NCI-H510A treated with DMSO at 0.1 percent for 48 hours (cell line): ENCODE results near the gene RPS2.
"Not testable (repeated sequence)": the region's sequence is repeated elsewhere in the genome, so short reads cannot be mapped to it uniquely, and the experiment has no call there.

ENCODE experiments used
- DNase-seq: peaks from one replicate; lab custom pipeline; 2025; lab: John Stamatoyannopoulos, UW

RPS2 gene

DNA sequence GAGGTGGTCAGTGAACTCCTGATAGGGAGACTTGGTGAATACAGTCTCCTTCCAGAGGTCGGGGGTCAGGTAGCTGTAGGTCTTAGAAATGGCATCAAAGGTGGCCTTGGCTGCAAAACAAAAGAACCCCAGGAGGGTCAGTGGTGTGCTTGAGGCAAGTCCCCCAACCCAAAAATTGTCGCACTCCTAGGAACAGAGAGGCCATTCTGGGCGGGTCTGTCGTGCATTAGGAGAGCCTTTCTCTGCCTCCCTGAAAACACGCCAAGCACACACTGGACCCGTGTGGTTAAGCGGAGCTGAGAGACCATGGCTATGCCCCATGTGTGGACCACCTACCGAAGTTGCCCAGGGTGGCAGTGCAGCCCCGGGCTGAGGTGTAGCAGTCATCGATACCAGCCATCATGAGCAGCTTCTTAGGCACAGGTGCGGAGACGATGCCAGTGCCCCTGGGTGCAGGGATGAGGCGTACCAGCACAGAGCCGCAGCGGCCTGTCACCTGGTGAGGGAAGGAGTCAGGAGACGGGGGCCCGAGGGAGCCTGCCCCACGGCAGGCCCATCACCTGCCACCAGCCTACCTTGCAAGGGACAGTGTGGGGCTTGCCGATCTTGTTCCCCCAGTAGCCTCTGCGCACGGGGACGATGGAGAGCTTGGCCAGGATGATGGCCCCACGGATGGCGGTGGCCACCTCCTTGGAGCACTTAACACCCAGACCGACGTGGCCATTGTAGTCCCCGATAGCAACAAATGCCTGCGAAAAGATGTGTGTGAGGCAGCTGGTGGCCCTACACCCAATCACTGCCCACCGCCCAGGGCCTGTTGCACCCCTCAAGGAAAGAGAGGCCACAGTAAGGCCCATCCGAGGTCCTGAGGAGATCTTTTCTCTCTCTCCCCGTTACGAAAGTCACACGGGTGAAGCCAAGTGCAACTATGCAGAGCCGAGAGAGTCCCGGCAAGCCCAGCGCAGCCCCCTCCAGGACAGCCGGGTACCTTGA is 2.2 kb downstream of the RPS2 start:
- DNase-seq, result not testable (repeated sequence)

DNA sequence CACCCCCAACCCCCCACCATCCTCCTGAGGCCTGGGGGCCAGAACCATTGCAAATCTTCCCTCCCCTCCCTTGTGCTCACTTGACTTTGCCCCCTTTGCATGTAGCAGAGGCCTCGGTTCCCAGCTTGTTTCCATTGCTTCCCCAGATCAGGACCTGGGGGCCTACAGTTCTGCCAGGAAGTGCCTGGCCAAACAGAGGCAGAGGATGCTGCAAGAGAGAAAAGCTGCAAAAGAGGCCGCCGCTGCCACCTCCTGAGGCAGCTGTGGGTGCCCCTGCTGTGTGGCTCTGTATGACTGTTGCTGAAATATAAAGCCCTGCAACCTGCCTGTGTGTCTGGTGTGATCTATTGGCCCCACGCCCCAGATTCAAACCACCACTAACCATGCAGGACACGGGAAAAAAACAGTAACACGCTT is 3.0 kb downstream of the RPS2 start:
- DNase-seq, result no peak

DNA sequence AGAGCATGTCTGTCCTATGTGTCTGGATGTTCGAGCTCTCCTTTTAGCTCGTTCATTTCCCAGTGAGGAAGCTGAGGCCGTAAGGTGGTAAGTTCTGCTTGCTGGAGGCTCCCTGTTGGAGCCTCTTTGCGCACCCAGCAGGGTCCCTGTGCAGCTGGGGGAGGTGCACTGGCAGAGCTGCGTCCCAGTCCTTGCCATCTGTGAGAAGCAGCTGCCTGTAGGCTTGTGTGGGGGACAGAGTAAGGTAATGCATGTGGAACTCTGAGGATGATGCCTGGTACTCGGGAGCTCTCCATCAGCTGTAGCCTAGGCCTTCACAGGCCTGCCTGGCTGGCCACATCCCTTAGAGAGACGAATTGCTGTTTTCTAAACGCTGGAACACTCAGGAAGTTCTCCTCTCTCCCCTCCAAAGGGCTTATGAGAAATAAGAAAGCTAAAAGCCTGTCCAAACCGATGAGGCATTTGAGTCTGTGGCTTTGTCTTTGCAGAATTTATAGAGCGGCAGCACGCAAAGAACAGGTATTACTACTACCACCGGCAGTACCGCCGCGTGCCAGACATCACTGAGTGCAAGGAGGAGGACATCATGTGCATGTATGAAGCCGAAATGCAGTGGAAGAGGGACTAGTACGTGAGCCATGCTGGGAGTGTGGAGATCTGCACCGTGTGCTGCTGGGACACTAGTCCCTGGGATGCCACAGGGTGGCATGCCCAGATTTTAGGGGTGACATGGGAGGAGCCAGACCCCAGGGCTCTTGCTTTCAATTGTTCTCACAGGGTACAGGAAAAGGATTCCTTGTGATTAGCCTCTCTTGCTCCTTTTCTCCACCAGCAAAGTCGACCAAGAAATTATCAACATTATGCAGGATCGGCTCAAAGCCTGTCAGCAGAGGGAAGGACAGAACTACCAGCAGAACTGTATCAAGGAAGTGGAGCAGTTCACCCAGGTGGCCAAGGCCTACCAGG is 3.7 kb downstream of the RPS2 start:
- DNase-seq, result peak; percentile 31

DNA sequence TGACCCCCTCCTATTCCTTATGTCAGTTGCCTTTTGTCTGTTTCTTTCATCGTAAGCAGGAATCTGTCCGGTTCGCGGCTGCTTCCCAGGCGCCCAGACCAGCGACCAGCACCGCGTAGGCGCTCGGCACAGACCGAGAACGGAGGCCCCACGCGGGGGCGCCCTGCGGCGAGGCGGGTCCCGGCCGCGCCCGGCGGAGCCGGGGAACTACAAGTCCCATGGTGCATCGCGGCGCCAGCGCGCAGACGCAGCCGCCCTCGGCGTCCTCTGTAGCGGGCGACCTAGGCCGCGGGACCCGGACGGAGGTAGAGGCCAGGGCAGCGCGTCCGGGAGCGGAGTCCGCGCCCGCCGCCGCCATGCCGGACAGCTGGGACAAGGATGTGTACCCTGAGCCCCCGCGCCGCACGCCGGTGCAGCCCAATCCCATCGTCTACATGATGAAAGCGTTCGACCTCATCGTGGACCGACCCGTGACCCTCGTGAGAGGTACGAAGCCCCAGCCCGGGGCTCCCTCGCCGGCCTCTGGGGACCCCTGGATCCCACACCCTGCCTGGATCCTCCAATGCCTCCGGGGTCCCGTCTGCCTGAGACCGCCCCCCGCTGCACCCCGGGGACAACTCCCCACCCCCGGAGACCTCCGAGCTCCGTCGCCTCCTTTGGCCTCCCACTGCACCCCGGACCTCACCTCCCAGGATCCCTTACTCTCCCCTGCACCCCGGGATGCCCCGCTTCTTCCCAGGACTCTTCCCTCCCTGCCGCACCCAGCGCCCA is 5.2 kb downstream of the RPS2 start, which contains the start of gene NDUFB10:
TSS of gene NDUFB10 (plus strand) at position 270 of the 771 bp plus-strand sequence. CDS start at position 357, 87 bp downstream.
- DNase-seq, result peak; percentile 69

DNA sequence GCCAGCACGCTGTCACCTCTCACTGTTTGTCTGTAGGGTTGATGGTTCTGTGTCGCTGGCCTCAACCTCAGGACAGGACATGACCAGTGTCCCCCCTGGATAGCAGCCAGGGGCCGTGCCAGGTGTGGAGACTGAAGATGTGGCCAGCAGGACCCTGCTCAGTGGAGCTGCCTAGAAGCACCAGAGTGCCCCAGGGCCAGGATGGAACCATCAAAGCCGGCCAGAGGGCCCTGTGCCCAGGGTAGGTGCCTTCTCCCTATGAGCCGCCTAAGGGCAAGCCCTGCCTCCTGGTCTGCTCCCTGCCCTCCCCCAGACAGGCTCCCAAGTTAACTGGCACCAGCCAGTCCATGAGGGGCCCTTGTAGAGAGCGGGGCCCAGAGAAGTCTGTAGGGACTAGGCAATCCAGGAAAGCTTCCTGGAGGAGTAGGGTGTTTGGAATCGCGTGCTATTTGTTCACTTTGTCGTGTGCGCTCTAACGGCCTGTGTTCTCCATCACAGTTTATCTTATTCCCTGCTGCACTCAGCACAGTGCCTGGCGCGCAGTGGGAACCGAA is 5.8 kb downstream of the RPS2 start:
- DNase-seq, result no peak

DNA sequence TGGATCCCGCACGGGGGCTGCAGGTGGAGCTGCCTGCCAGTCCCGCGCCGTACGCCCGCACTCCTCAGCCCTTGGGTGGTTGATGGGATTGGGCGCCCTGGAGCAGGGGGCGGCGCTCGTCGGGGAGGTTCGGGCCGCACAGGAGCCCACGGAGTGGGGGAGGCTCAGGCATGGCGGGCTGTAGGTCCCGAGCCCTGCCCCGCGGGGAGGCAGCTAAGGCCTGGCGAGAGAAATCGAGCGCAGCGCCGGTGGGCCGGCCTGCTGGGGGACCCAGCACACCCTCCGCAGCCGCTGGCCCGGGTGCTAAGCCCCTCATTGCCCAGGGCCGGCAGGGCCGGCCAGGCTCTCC is 6.5 kb downstream of the RPS2 start:
- not testable (repeated sequence) for DNase-seq

DNA sequence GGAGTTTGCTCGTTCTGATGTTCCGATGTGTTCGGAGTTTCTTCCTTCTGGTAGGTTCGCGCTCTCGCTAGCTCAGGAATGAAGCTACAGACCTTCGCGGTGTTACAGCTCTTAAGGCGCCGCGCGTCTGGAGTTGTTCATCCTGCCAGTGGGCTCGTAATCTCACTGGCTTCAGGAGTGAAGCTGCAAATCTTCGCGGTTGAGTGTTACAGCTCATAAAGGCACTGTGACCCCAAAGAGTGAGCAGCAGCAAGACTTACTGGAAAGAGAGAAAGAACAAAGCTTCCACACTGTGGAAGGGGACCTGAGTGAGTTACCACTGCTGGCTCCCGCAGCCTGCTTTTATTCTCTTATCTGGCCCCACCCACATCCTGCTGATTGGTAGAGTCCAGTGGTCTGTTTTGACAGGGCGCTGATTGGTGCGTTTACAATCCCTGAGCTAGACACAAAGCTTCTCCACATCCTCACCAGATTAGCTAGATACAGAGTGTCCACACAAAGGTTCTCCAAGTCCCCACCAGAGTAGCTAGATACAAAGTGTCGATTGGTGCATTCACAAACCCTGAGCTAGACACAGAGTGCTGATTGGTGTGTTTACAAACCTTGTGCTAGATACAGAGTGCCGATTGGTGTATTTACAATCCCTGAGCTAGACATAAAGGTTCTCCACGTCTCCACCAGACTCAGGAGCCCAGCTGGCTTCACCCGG is 7.0 kb downstream of the RPS2 start:
- not testable (repeated sequence) for DNase-seq

DNA sequence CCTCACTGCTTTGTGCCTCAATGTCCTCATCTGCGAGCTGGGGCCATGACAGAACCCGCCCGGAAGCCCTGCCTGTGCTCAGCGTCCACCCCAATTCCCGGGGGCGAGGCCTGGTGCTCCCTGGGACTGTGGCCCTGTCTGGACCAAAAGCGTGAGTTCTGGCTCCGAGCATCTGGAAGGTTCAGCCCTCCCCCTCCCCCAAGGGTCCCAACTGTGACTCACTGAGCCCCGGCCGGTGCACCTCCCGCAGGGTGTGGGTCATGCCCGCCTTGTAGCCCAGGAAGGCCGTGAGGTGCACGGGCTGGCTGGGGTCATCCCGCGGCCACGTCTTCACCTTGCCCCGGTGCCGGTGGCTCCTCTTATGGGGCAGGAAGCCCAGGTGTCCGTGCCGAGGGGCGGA is 10.9 kb downstream of the RPS2 start:
- DNase-seq, result no peak

DNA sequence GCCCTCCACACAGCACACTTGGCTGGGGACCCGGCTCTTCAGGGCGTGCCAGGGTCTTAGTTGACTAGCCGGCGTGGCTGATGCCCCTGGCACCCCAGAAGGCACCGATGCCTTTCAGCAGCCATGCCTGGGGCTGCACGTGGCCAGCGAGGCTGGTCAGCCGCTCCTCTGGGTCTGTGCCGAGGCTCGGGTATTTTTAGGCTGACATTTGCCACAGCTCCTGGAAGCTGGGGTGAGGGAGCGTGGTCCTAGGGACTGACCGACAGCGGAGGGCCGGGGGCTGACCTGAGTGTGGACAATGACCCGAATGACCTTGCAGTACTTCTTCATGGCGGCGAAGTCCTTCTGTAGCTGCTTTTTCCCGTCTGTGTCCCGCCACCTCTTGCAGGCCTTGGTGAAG is 14.1 kb downstream of the RPS2 start:
- DNase-seq, result no peak

DNA sequence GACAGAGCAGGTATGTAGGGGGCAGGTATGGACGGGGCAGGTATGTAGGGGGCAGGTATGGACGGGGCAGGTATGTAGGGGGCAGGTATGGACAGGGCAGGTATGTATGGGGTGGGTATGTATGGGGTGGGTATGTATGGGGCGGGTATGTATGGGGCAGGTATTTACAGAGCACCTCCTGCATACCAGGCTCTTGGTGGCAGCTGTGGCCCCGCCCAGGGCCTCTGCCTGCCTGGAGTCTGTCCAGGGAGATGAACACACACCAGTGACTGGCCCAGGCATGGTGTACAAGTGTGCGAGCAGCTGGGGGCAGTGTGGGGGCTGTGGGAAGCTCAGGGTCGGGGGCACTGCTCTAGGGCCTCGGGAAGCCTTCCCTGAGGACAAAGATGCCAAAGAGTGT is 14.6 kb downstream of the RPS2 start:
- no peak for DNase-seq

DNA sequence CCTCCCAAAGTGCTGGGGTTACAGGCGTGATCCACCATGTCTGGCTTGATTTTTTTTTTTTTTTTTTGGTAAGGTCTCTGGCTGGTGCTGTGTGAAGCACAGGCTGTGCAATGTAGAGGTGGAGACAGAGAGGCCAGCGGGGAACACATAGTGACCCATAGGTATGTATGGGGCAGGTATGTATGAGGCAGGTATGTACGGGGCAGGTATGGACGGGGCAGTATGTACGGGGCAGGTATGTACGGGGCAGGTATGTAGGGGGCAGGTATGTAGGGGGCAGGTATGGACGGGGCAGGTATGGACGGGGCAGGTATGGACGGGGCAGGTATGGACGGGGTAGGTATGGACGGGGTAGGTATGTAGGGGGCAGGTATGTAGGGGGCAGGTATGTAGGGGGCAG is 15.1 kb downstream of the RPS2 start:
- no peak for DNase-seq

DNA sequence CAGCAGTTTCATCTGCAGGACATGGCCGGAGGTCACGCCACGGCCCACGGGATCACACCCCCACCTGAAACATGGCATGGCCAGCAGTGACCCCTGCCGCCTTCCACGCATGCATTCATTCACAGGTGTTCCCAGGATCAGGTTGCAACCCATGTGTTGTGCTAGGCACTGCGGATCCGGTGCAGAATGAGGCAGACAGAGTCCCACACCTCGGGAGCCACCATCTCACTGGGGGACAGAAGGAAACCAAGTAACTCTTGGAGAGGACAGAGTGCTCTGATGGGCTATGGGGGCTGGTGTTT is 17.3 kb downstream of the RPS2 start:
- no peak for DNase-seq

DNA sequence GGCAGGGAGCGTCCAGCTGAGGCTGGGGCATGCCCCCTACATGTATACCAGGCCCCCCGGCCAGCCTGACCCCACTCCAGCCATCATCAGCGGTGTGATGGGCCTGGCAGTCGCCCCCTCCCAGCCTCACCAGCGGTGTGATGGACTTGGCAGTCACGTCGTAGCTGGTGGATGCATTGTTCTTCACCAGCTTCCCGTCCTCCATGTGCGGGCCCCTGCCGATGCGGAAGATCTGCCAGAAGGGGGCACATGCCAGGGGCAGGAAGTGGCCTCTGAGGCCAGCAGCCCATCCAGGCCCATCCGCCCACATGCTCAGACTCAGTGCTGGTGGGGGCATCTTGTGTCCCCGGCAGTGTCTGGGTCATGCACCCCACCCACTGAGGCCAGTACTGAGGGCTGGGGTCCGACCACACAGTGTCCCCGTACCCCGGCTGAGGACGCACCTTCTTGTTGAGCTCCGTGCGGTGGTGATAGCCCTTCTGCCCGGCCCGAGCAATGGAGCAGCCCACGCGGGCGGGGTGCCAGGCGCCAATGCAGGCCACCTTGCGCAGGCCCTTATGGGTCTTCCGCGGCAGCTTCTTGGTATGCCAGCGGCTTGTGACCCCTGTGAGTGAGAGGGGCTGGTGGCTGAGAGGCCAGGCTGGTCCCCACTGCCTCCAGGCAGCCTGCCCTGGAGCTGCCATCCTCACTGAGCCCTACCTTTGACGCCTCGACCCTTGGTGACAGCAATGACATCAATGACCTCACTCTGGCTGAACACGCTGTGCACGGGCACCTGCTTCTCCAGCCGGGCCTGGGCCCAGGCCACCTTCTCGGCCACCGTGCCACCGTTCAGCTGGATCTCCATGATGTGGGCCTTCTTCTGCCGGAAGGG is 17.9 kb downstream of the RPS2 start:
- DNase-seq, result no peak

DNA sequence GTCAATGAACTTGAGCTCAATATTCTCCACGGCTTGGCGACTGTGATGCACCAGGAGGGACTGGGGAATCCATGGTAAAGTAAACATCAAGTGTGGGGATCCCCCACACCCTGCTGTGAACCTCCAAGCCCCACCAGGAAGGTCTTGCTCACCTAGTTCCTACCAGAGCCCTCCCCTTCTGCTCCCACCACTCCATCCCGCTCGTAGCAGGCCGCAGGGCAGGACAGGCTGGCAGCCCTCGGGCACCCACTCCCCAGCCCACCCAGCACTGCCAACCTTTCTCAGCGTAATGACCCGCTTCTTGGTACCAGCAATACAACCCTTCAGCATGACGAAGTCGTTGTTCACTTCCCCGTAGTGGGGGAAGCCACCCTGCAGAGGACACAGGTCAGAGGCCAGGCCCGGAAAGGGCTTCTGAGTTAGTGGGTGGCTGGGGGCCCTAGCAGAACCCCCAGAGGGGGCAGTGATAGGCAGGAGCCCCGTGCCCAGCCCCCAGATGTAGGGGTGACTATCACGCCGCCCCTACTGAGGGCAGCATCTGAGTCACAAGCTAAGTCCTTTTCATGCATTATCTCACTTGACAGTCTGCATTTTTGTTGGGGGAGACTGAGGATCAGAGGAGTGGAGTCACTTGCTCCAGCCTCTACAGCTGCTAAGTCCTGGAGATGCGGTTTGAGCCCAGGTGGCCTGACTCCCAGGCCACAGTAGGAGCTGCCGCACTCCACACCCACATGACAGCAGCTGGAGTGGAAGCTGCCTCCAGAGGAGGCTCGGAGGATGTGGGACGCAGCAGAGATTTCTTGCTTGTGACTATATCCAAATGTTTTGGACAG is 18.9 kb downstream of the RPS2 start:
- no peak for DNase-seq

DNA sequence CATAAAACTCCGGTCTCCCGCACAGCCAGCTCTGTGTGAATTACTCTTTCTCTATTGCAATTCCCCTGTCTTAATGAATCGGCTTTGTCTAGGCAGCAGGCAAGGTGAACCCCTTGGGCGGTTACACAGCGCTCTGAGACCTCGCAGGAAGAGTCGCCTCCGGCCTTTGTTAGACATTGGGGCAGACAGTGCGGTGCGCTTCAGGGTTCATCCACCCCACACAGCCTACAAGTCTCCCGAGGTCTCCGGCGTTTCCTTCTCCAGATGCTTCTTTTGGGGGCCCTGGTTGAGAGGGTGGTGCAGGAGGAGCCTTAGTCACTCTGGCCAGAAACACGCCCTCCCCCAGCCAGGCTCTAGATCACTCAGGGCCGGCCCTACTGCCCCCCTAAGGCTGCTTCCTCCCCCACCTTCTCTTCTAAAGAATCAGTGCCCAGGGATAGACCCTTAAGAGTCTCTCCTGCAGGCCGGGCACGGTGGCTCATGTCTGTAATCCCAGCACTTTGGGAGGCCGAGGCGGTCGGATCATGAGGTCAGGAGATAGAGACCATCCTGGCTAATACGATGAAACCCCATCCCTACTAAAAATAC is 19.9 kb downstream of the RPS2 start:
- no peak for DNase-seq

DNA sequence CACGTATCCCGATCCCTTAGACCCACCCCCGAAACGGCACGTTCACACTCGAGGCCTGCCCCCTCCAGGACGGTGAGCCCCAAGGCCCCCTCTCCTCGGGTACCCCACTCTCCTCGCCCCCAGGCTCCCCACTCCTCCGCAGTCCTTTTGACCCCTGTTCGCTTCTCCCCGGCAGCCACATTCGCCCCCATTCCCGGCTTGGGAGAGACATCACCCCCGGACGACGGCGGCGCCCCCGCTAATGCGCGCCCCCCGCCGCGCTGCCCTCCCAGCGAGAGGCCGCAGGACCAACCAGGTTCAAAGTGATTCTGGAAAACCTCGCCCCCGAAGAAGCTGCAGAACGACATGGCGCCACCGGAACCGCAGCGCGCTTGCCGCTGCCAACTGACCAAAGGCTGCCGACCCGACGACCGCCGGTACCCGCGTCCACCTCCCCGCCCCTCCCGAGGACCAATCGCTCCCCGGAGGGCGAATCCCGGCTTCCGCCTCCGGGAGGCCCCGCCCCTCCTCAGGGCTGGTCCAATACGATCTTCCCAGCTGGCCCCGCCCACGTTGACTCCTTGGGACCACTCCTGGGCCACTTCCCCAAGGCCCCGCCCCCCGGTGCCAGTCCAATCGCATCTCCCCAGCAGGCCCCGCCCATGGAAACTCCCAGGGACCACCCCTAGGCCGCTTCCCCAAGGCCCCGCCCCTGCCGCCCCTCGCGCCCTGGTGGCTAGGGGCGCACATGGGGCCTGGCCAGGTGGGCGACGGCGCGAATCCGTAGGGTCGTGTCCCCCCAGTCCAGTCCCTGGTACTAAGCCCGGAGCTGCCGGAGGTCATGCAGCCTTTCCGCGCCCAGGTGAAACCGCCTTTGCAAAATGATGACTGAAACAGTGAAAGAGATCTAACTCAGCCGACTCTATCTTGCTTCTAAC is 21.6 kb downstream of the RPS2 start, which contains the start of gene MSRB1:
TSS of gene MSRB1 (minus strand) at position 390 of the 917 bp plus-strand sequence. CDS start at position 347, 43 bp downstream.
- DNase-seq, result peak; percentile 91

DNA sequence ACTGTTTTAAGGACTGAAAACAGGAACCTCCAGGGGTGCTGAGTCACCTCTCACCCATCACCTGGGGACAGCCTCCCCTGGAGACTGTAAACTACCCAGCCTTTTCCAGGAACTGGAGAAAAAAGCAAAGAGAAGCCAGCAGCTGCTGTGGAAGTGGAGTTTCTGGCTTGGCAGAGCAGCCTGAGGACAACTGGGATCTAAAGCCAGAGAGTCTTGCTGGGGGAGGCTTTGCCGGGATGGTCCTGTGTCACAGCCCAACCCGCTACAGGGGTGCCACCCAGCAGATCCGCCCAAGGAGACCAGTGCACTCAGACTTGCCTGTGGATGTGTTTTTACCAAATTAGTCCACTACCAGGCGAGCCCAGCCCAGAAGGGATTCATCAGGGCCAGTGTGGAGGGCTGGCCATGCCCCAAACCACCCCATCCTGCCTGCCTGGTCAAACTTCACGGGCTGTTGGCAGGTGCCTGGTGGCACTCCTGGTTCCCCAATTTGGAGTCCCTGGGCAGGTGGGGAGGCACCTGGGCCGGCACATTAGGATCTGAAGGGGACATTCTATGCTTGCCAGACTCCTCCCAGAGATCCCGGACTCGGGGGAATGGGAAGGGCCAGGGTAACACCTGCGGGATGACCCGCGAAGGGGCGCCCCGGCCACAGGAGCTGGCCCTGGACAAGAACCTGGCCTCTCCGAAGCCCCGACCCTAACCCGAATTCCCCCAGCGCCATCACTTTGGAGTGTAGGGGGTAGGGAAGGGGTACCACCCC is 22.4 kb downstream of the RPS2 start:
- no peak for DNase-seq
